NCI-H187 treated with DMSO at 0.1 percent for 48 hours (cell line): ENCODE results near the gene PCDHGB6.
"Not testable (repeated sequence)": the region's sequence is repeated elsewhere in the genome, so short reads cannot be mapped to it uniquely, and the experiment has no call there.

Experiments used
- DNase-seq: peaks from one replicate; lab custom pipeline; 2025; lab: John Stamatoyannopoulos, UW

The PCDHGB6 gene

GRCh38 chr5:141407790-141408505 lies at the start of gene PCDHGB6:
Gene PCDHGB6, plus strand, starts transcription at chr5:141408021. Its CDS starts 182 bp downstream, at chr5:141408203.
- not testable (repeated sequence) for DNase-seq

DNA sequence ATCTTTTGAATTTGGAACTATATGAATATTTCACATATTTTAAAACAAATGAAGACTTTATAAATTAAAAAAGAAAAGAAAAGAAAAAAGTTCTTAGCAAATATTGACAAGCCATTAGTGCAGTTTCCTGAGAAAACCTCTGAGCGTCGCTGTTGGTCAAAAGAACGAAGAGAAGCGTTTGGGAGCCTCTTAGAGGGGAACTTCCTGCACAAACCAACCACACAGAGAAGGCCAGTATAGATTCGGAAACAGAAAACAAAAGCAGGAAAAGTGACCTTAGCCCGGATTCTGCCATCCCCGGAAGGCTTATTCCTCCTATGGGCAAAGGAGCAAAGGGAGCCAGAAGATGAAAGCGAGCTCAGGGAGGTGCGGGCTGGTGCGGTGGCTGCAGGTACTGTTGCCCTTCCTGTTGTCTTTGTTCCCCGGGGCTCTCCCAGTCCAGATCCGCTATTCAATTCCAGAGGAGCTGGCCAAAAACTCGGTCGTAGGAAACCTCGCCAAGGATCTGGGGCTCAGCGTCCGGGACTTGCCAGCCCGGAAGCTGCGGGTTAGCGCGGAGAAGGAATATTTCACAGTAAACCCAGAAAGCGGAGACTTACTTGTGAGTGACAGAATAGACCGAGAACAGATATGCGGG lies 47.9 kb upstream of the PCDHGB6 start, which contains the start of gene PCDHGB2:
Gene PCDHGB2 (plus strand): TSS at position 205 of the 637 bp plus-strand sequence. CDS start 142 bp downstream, at position 347.
- DNase-seq, result no peak

- no peak for DNase-seq
These were observed 47.1 kb upstream of the PCDHGB6 start for GRCh38 chr5:141360685-141361084.

DNA sequence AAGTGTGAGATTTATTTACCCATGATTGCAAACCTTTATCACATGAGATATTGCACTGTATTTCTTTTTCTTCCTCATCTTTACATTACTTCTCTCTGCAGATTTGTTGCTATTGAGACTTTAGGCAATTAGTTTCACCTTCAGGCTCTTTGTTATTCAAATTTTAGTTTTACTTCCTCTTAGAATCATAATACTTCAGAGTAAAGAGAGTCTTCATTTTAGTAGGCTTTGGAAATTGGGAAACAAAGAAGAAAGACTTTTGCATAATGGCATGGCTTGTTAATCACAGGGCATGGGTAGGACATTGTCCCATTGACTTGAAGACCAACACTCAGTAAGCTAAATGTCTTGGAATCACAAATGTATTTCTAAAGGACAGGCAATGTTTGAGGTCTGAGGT lies 45.1 kb upstream of the PCDHGB6 start:
- DNase-seq, result no peak

DNA sequence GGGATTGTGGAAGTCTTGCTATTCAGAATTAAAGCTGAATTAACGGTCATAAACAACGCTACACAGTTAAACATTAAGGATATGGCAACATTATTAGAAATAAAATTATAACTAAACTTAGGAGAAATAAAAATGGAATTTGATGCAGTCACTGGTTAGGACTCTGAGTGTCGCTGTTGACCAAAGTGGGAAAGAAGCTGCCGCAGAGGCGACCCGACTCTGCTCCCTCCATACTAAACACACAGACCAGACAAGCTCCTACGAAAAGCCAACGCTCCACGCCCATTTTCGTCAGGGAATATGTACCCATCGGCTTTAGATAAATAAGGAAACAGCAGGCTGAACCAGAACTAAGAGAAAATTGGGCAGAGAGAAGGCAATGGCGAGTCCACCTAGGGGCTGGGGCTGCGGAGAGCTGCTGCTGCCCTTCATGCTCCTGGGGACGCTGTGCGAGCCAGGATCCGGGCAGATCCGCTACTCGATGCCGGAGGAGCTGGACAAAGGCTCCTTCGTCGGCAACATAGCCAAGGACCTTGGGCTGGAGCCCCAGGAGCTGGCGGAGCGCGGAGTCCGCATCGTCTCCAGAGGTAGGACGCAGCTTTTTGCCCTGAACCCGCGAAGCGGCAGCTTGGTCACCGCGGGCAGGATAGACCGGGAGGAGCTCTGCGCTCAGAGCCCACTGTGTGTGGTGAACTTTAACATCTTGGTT lies 43.7 kb upstream of the PCDHGB6 start, which contains the start of gene PCDHGA5:
Gene PCDHGA5 (plus strand): TSS at position 211 of the 709 bp plus-strand sequence. CDS start 169 bp downstream, at position 380.
- DNase-seq, result no peak

DNA sequence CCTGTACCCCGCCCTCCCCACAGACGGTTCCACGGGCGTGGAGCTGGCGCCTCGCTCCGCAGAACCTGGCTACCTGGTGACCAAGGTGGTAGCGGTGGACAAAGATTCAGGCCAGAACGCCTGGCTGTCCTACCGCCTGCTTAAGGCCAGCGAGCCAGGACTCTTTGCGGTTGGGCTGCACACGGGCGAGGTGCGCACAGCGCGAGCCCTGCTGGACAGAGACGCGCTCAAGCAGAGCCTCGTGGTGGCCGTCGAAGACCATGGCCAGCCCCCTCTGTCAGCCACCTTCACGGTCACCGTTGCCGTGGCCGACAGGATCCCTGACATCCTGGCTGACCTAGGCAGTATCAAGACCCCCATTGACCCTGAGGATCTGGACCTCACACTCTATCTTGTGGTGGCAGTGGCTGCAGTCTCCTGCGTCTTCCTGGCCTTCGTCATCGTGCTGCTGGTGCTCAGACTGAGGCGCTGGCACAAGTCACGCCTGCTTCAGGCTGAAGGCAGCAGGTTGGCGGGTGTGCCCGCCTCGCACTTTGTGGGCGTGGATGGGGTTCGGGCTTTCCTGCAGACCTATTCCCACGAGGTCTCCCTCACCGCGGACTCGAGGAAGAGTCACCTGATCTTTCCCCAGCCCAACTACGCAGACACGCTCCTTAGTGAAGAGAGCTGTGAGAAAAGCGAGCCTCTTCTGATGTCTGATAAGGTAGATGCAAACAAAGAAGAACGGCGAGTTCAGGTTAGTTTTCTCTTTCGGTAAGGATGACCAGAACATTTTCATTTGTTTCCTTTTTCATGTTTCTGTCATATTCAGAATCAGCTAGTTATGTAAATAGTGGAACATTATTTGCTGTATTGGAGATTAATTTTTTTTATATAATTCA lies 41.6 kb upstream of the PCDHGB6 start:
- DNase-seq, result no peak

GRCh38 chr5:141369994-141370848 lies 37.6 kb upstream of the PCDHGB6 start, which contains the start of gene PCDHGB3:
Gene PCDHGB3, plus strand, starts transcription at chr5:141370242. Its CDS starts 153 bp downstream, at chr5:141370395.
- no peak for DNase-seq

DNA sequence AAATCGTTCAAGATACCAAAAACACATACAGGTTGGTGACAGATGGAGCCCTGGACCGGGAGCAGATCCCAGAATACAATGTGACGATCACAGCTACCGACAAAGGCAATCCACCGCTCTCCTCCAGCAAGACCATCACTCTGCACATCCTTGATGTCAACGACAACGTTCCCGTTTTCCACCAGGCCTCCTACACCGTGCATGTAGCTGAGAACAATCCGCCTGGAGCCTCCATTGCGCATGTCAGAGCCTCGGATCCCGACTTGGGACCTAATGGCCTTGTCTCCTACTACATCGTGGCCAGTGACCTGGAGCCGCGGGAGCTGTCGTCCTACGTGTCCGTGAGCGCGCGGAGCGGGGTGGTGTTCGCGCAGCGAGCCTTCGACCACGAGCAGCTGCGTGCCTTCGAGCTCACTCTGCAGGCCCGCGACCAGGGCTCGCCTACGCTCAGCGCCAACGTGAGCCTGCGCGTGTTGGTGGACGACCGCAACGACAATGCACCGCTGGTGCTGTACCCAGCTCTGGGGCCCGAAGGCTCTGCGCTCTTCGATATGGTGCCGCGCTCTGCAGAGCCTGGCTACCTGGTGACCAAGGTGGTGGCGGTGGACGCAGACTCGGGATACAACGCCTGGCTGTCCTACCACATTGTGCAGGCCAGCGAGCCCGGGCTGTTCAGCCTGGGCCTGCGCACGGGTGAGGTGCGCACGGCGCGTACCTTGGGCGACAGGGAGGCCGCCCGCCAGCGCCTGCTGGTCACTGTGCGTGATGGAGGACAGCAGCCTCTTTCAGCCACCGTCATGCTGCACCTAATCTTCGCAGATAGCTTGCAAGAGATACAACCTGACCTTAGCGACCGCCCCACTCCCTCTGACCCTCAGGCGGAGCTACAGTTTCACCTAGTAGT lies 36.0 kb upstream of the PCDHGB6 start:
- no peak for DNase-seq

DNA sequence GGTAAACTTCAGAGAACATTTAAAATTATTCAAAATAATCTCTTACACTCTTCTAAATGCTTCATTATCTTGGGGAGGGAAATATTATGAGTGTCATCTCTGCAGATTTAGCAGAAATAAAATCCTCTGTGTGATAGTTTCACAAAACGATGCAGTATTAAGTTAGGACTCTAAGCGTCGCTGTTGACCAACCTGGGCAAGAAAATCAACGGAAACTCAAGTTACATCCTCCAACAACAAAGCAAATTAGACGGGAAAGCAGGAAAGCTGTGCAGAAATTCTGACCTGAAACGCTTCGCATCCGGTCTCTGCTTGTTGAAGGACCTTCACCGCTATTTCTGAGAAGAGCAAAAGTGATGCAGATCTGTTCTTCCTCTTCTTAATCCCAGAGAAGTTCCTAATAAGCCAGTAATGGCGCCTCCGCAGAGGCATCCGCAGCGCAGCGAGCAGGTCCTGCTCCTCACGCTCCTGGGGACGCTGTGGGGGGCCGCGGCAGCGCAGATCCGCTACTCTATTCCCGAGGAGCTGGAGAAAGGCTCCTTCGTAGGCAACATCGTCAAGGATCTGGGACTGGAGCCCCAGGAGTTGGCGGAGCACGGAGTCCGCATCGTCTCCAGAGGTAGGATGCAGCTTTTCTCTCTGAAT lies 34.0 kb upstream of the PCDHGB6 start, which contains the start of gene PCDHGA6:
Gene PCDHGA6 (plus strand): TSS at position 219 of the 645 bp plus-strand sequence. CDS start 193 bp downstream, at position 412.
- DNase-seq, result no peak

DNA sequence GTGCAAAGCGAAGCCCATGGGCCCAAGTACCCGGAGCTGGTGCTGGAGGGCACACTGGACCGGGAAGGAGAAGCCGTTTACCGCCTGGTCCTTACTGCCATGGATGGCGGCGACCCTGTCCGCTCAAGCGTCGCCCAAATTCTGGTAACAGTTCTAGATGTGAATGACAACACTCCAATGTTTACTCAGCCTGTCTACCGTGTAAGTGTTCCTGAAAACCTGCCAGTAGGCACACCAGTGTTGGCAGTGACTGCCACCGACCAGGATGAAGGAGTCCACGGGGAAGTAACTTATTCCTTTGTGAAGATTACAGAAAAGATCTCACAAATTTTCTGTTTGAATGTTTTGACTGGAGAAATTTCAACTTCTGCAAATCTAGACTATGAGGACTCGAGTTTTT lies 33.2 kb upstream of the PCDHGB6 start:
- no peak for DNase-seq

DNA sequence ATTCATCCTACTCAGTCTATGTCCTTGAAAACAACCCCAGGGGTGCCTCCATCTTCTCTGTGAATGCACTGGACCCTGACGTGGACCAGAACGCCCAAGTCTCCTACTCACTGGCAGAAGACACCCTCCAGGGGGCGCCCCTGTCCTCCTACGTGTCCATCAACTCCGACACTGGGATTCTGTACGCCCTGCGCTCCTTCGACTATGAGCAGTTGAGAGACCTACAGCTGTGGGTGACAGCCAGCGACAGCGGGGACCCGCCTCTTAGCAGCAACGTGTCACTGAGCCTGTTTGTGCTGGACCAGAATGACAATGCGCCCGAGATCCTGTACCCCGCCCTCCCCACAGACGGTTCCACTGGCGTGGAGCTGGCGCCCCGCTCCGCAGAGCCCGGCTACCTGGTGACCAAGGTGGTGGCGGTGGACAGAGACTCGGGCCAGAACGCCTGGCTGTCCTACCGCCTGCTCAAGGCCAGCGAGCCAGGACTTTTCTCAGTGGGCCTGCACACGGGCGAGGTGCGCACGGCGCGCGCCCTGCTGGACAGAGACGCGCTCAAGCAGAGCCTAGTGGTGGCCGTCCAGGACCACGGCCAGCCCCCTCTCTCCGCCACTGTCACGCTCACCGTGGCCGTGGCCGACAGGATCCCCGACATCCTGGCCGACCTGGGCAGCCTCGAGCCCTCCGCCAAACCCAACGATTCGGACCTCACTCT lies 32.2 kb upstream of the PCDHGB6 start:
- DNase-seq, result not testable (repeated sequence)

DNA sequence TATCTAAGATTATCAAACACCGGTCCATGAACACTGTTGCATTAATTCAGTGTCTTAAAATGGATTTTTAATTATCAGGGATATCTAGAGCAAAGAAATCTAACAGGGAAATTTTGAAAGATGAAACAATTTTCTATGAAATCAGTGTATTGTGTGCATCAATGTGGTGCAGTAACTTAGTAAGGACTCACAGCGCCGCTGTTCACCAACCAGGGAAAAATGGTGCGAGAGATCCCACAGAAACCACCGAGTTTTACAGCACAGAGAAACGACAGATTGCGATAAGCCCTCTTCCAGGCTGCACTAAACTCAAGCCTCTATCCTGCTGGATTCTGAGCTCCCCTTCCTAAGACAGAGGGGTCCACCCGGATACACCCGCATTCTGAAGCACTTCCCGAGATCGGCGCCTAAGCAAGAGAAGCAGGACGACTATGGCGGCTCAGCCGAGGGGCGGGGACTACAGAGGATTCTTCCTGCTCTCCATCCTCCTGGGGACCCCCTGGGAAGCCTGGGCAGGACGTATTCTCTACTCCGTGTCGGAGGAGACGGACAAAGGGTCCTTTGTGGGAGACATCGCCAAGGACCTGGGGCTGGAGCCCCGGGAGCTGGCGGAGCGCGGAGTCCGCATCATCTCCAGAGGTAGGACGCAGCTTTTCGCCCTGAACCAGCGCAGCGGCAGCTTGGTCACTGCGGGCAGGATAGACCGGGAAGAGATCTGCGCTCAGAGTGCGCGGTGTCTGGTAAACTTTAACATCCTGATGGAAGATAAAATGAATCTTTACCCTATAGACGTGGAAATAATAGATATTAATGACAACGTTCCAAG lies 25.1 kb upstream of the PCDHGB6 start, which contains the start of gene PCDHGA7:
Gene PCDHGA7 (plus strand): TSS at position 274 of the 826 bp plus-strand sequence. CDS start 158 bp downstream, at position 432.
- DNase-seq, result no peak

DNA sequence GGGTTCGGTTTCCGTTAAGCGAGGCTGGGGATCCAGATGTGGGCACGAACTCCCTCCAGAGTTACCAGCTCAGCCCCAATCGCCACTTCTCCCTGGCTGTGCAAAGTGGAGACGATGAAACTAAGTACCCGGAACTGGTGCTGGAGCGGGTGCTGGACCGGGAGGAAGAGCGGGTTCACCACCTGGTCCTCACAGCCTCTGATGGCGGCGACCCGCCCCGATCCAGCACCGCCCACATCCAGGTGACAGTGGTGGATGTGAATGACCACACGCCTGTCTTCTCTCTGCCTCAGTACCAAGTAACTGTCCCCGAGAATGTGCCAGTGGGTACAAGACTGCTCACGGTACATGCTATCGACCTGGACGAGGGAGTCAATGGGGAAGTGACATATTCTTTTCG lies 24.5 kb upstream of the PCDHGB6 start:
- no peak for DNase-seq

- DNase-seq, result no peak
These were observed 23.2 kb upstream of the PCDHGB6 start for GRCh38 chr5:141384471-141385267.

GRCh38 chr5:141387557-141388311 lies 20.1 kb upstream of the PCDHGB6 start, which contains the start of gene PCDHGB4:
Gene PCDHGB4, plus strand, starts transcription at chr5:141387698. Its CDS starts 187 bp downstream, at chr5:141387885.
- DNase-seq, result not testable (repeated sequence)
